Measurements from ENCODE around the gene HSD17B3.
"Not testable (repeated sequence)": the region's sequence is repeated elsewhere in the genome, so short reads cannot be mapped to it uniquely, and the experiment has no call there.

HSD17B3 gene

GRCh38 chr9:96327694-96328352, 25.8 kb upstream of the HSD17B3 start:
- H3K4me3 ChIP-seq (ENCODE audit: low read depth, low read length): no peak overlapping the region
- peak; percentile 53 for DNase-seq (ENCODE audit: low read depth)
- TF ChIP-seq, protein P1, sequence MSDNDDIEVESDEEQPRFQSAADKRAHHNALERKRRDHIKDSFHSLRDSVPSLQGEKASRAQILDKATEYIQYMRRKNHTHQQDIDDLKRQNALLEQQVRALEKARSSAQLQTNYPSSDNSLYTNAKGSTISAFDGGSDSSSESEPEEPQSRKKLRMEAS (IDR thresholded peaks at IDR 0.05; ENCODE audit: low read depth, low read length): no peak
- TF ChIP-seq POLR2A (IDR thresholded peaks at IDR 0.05; ENCODE audit: extremely low read depth, insufficient read length) (no peak), MYC (IDR thresholded peaks at IDR 0.05; ENCODE audit: low read depth, low read length) (no peak)
- TF ChIP-seq, protein P2, sequence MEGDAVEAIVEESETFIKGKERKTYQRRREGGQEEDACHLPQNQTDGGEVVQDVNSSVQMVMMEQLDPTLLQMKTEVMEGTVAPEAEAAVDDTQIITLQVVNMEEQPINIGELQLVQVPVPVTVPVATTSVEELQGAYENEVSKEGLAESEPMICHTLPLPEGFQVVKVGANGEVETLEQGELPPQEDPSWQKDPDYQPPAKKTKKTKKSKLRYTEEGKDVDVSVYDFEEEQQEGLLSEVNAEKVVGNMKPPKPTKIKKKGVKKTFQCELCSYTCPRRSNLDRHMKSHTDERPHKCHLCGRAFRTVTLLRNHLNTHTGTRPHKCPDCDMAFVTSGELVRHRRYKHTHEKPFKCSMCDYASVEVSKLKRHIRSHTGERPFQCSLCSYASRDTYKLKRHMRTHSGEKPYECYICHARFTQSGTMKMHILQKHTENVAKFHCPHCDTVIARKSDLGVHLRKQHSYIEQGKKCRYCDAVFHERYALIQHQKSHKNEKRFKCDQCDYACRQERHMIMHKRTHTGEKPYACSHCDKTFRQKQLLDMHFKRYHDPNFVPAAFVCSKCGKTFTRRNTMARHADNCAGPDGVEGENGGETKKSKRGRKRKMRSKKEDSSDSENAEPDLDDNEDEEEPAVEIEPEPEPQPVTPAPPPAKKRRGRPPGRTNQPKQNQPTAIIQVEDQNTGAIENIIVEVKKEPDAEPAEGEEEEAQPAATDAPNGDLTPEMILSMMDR (IDR thresholded peaks at IDR 0.05; ENCODE audit: low read depth, low read length): peak; percentile 62

DNA sequence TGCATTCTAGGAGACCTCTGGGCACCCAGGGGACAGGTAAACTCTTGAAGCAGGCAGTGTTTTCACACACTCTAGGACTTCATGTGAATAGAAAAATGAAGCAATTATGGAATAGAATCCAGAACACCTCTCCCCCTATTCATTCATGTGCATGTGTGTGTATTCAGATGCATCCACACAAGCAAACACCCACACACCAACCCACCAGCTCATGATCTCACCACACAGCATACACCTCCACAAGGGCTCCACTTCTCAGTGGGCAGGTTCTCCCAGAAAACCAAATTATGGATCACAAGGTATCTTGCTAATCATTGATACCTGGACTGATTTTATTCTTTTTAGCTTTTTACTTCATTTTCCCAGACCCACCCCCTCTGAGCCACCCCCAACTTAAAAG, 21.2 kb upstream of the HSD17B3 start:
- TF ChIP-seq POLR2A (IDR thresholded peaks at IDR 0.05; ENCODE audit: extremely low read depth, insufficient read length) (no peak), MYC (IDR thresholded peaks at IDR 0.05; ENCODE audit: low read depth, low read length) (no peak)
- TF ChIP-seq, protein P2 (IDR thresholded peaks at IDR 0.05; ENCODE audit: low read depth, low read length): no peak
- TF ChIP-seq, protein P1 (IDR thresholded peaks at IDR 0.05; ENCODE audit: low read depth, low read length): no peak

GRCh38 chr9:96322736-96323135, 20.8 kb upstream of the HSD17B3 start:
- not testable (repeated sequence) for H3K4me3 ChIP-seq (ENCODE audit: low read depth, low read length); DNase-seq (ENCODE audit: low read depth)

More for the DNA sequence above, 21.2 kb upstream of the HSD17B3 start:
- no peak for DNase-seq (ENCODE audit: low read depth)
- no peak overlapping the region for H3K4me3 ChIP-seq (ENCODE audit: low read depth, low read length)

DNA sequence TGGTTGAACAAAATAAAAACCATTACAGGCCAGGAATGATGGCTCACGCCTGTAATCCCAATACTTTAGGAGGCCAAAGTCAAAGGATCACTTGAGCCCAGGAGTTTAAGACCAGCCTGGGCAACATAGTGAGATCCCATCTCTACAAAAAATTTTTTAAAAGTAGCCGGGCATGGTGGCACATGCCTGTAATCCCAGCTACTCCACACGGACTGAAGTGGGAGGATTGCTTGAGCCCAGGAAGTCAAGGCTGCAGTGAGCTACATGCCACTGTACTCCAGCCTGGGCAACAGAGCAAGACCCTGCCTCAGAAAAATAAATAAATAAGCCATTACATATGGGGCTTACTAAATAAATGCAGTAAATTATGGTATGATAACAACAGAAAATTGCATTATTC, 20.2 kb upstream of the HSD17B3 start:
- DNase-seq (ENCODE audit: low read depth): not testable (repeated sequence)

DNA sequence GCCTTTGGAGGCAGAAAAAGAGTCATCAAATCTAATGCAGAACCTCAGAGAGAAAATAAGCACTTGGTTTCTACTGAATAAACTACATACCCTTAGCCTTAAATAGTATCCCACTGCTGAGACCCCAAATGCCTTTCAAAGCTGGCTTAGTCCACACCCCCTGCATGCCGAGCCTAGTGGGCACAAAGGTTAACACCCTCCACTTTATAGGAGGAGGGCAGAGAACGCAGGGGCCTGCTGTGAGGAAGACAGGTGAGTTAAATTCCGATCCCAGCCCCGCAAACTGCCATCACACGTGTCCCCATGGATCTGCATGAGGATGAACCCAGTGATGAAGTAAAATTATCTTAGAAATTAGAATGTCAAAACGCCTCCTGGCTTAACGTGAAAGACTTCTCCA, 19.5 kb upstream of the HSD17B3 start:
- no peak for TF ChIP-seq MYC (IDR thresholded peaks at IDR 0.05; ENCODE audit: low read depth, low read length)
- TF ChIP-seq POLR2A (IDR thresholded peaks at IDR 0.05; ENCODE audit: extremely low read depth, insufficient read length): no peak
- TF ChIP-seq, protein P1 (IDR thresholded peaks at IDR 0.05; ENCODE audit: low read depth, low read length): no peak
- TF ChIP-seq, protein P2 (IDR thresholded peaks at IDR 0.05; ENCODE audit: low read depth, low read length): no peak
- no peak for DNase-seq (ENCODE audit: low read depth)
- no peak overlapping the region for H3K4me3 ChIP-seq (ENCODE audit: low read depth, low read length)

More for the DNA sequence above, 20.2 kb upstream of the HSD17B3 start:
- H3K4me3 ChIP-seq (ENCODE audit: low read depth, low read length): not testable (repeated sequence)

- TF ChIP-seq POLR2A (IDR thresholded peaks at IDR 0.05; ENCODE audit: extremely low read depth, insufficient read length): no peak
- TF ChIP-seq MYC (IDR thresholded peaks at IDR 0.05; ENCODE audit: low read depth, low read length): no peak
- TF ChIP-seq, protein P1 (IDR thresholded peaks at IDR 0.05; ENCODE audit: low read depth, low read length): no peak
- no peak overlapping the region for H3K4me3 ChIP-seq (ENCODE audit: low read depth, low read length)
- no peak for DNase-seq (ENCODE audit: low read depth)
Measured at GRCh38 chr9:96320749-96321280, 18.8 kb upstream of the HSD17B3 start.

GRCh38 chr9:96318921-96319565, 17.1 kb upstream of the HSD17B3 start:
- H3K4me3 ChIP-seq (ENCODE audit: low read depth, low read length): no peak overlapping the region
- DNase-seq (ENCODE audit: low read depth): peak; percentile 62
- TF ChIP-seq, protein P1 (IDR thresholded peaks at IDR 0.05; ENCODE audit: low read depth, low read length): no peak
- TF ChIP-seq POLR2A (IDR thresholded peaks at IDR 0.05; ENCODE audit: extremely low read depth, insufficient read length): no peak
- TF ChIP-seq, protein P2 (IDR thresholded peaks at IDR 0.05; ENCODE audit: low read depth, low read length): no peak
- TF ChIP-seq MYC (IDR thresholded peaks at IDR 0.05; ENCODE audit: low read depth, low read length): no peak
